ENCODE data around the gene PRR36.
"Not testable (repeated sequence)": the region's sequence is repeated elsewhere in the genome, so short reads cannot be mapped to it uniquely, and the experiment has no call there.

PRR36 gene

DNA sequence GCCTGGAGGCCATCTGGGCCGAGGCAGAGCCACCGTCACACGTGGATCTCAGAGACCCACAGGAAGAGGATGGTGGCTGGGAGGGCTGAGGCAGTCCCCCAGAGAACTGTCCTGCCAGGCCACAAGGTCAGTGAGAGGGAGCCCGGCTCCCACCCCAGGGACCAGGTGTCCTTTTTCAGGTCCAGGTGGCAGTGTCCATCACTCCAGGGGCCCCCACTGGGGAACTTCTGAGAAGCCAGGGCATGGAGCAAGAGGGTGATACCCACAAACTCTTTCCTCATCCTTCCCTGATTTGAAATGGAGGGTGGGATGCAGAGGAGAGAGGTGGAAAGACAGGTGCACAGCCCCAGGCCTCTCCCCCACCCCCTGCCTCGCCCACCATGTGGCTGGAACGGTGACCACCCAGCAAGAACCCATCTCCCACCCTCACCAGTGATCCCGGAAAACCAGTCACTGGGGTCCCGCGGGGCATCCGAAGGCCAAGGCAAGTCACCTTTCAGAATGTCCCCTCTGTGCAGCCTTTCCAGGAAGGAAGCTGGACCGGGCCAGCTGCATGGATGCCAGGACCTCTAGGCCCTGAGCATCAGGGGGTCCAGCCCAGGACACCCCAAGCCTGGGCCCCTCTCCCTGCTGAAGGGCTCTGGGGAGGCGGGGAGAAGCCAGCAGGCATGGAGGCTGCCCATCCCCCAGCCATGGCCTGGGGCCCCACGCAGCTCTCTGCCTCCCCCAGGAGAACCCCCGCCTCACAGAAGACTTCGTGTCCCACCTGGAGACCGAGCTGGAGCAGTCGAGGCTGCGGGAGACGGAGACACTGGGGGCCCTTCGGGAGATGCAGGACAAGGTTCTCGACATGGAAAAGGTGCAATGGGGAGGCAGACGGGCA lies 14.1 kb downstream of the PRR36 start:
- DNase-seq (ENCODE audit: low read depth), result no peak

DNA sequence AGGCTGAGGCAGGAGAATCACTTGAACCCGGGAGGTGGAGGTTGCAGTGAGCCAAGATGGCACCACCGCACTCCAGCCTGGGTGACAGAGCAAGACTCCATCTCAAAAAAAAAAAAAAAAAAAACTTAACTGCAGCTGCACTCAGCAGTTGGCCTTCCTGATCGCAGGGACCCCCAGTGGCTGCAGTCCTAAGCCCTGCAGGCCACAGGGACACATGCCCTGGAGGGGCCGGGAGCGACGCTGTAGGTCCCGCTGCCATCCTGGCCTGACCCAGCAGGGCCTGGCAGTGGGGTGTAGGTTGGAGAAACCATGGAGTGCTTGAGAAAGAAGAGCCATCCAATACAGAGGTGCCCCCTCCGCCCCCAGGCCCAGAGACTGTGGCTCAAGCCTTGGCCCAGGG lies 15.1 kb downstream of the PRR36 start:
- DNase-seq (ENCODE audit: low read depth), result not testable (repeated sequence)

DNA sequence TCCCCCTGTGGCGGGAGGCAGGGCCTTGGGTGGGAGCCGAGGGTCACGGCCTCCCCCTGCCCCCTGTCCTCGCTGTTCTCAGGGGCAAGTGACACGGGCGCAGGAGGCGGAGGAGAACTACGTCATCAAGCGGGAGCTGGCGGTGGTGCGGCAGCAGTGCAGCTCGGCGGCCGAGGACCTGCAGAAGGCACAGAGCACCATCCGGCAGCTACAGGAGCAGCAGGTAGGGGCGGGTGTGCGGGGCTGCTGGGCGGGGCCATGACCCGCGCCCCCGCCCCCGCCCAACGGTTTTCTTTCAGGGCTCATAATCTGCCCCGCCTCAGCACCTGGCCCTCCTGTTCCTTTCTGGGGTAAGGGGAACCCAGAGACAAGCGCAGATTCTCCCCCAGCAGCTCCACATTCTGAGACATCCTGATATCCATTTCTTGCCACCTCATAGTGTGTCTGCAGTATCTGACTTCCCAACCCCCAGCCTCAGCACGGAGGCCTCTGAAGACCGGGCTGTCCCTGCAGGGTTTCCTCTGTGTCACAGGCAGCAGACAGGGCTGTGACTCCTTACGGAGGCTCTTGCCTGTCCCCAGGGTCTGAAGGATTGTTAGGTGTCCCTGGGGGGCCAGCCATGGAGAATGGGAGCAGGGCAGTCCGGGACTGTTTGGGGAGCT lies 15.9 kb downstream of the PRR36 start:
- no peak for DNase-seq (ENCODE audit: low read depth)

DNA sequence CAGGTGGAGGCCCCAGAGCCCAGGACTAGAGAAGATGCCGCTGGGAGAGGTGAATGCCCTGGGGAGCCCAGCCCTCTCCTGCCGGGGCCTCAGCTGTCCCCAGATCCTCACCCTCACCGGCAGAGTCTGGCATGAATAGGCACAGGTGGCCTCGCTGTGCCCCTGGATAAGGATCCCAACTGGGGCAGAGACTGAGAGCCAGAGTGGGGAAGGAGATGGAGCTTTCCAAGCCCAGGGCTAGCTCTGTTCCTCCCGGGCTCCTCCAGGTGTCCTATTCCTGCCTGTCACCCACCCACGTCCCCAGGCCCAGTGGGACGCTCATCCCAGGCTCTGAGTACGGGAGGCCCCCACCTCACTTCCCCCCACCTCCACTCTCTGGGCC lies 16.5 kb downstream of the PRR36 start:
- DNase-seq (ENCODE audit: low read depth), result no peak

- DNase-seq (ENCODE audit: low read depth), result no peak
These were observed 17.2 kb downstream of the PRR36 start for GRCh38 chr19:7856679-7857663.

- DNase-seq (ENCODE audit: low read depth), result no peak
These were observed 18.0 kb downstream of the PRR36 start for GRCh38 chr19:7856109-7856591.

GRCh38 chr19:7855426-7856108 lies 18.6 kb downstream of the PRR36 start:
- no peak for DNase-seq (ENCODE audit: low read depth)

DNA sequence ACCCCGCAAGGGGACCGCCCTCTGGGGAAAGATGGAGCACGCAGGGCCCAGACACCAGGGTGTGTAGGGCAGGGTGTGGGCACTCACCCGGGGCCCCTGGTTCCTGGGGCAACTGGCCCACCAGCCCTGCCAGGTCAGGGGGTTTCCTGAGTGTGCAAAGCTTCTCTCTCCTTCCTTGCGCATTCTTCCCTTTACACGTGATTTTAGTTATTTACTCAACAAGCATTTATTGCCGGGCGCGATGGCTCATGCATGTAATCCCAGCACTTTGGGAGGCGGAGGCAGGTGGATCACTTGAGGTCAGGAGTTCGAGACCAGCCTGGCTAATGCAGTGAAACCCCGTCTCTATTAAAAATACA lies 20.4 kb downstream of the PRR36 start:
- no peak for DNase-seq (ENCODE audit: low read depth)

- peak; percentile 40 for DNase-seq (ENCODE audit: low read depth)
These were observed 21.1 kb downstream of the PRR36 start for GRCh38 chr19:7852851-7853769.

DNA sequence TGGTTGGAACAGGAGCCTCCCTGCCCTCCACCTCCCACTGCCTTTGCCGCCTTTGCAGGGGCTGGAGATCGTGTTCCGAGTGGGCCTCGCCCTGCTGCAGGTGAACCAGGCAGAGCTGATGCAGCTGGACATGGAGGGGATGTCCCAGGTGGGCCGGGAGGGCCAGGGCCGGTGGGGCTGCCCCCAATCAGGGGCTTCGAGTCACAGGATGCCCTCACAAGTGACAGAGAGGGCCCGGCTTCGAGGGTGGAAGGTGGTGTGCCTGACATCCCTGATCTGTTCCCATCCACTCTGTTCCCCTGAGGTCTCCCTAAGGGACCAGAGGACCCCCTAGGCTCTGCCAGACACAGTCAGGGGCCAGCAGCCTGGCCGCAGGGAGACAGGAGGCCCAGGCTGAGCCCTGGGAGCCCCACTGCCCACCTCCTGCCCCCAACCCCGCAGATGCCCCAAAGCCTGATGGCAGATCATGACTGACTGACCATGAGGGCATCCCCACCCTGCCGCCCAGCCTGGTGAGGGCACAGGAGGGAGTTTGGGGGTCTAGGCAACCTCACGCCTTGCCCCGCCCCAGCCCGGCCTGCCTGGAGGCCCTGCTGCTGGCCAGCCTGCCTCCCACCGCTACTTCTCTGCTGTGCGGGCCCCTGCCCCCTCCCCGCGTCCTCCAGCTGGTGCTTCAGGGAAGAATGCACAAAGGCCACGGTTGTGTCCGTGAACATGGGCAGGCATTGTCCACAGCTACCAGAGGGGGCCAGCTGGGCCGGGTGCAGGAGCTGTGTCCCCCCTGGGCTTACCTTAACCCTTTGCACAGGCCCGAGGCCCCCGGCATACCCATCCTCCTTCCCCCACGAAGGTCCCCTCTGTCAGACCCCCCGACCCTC lies 22.3 kb downstream of the PRR36 start:
- DNase-seq (ENCODE audit: low read depth), result no peak

- no peak for DNase-seq (ENCODE audit: low read depth)
These were observed 23.1 kb downstream of the PRR36 start for GRCh38 chr19:7850945-7851622.

DNA sequence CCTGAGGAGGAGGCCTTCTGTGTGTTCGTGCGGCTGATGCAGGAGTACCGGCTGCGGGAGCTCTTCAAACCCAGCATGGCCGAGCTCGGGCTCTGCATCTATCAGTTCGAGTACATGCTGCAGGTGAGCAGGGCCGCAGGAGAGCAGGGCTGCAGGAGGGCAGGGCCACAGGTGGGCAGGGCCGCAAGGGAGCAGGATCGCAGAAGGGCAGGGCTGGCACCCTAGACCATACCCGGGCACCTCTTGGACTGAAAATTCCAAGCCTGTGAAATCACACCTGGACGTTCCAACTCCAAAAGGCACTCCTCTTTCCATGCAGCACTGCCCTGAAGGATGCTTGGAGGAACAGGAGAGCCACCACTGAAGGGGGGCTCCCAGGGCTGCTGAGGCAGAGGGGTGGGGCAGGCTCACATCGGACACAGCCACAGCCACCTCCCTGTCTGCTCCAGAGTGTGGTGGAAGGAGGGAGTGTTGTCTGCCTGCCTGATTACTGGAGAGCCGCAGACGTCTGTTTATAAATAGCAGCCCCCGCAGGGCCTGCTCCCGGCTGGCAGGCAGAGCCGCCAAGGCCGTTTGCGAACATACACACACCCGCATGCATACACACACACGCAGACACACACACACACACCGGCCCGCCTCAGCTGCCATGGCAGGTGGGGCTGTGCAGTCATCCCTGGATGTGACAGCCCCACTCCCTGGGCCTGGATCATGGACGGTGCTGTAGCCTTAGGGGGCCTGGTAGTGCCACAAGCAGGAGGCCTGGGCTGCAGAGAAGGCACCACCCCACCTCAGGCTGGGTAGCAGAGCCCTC lies 24.0 kb downstream of the PRR36 start:
- peak; percentile 51 for DNase-seq (ENCODE audit: low read depth)

- DNase-seq (ENCODE audit: low read depth), result no peak
These were observed 24.6 kb downstream of the PRR36 start for GRCh38 chr19:7849631-7849999.

- DNase-seq (ENCODE audit: low read depth), result no peak
These were observed 25.3 kb downstream of the PRR36 start for GRCh38 chr19:7848779-7849457.

- no peak for DNase-seq (ENCODE audit: low read depth)
These were observed 26.5 kb downstream of the PRR36 start for GRCh38 chr19:7847664-7848063.

- no peak for DNase-seq (ENCODE audit: low read depth)
These were observed 28.0 kb downstream of the PRR36 start for GRCh38 chr19:7846155-7846646.

- no peak for DNase-seq (ENCODE audit: low read depth)
These were observed 28.6 kb downstream of the PRR36 start for GRCh38 chr19:7845390-7846154.
